Mesenchymal stem cell (in vitro differentiated cells and primary cell): ENCODE results near the gene IGFBP2.
A peak's percentile ranks its signal among the peaks of the same experiment; 100 is the strongest.

Experiments used
- DNase-seq: peaks from one replicate; pipeline ENCODE4 v3.0.0-alpha.2; 2013
- H2AFZ ChIP-seq: one replicate; pipeline ENCODE4 v1.6.1; 2013; ENCODE audit warnings: low read depth, mild to moderate bottlenecking, control low read depth, inconsistent platforms, low read length, moderate library complexity
- H2AK5ac ChIP-seq: 2 replicates; pipeline ENCODE4 v1.6.1; 2013; ENCODE audit warnings: low read length, moderate library complexity, mild to moderate bottlenecking, inconsistent platforms; ENCODE audit not compliant: severe bottlenecking
- H2BK120ac ChIP-seq: one replicate; pipeline ENCODE4 v1.6.1; 2013; ENCODE audit warnings: low read depth, mild to moderate bottlenecking, inconsistent platforms, low read length, moderate library complexity
- H2BK12ac ChIP-seq, 2 experiments: one replicate each; pipeline ENCODE4 v1.6.1; 2013; ENCODE audit warnings: inconsistent platforms in 2 of 2, low read length in 2 of 2, mild to moderate bottlenecking in 2 of 2, moderate library complexity in 2 of 2, control low read depth in 1 of 2
- H2BK15ac ChIP-seq: one replicate; pipeline ENCODE4 v1.6.1; 2013; ENCODE audit warnings: mild to moderate bottlenecking, low read depth, inconsistent platforms; ENCODE audit not compliant: poor library complexity, severe bottlenecking
- H2BK5ac ChIP-seq: 2 replicates; pipeline ENCODE4 v1.6.1; 2013; ENCODE audit warnings: low read depth, mild to moderate bottlenecking, low read length, control low read depth, inconsistent platforms; ENCODE audit not compliant: poor library complexity, severe bottlenecking
- H3K14ac ChIP-seq, 2 experiments: one replicate each; pipeline ENCODE4 v1.6.1; 2013; ENCODE audit warnings: inconsistent platforms in 2 of 2, low read length in 2 of 2, control low read depth in 1 of 2, mild to moderate bottlenecking in 1 of 2, moderate library complexity in 1 of 2
- H3K18ac ChIP-seq, 2 experiments: one replicate each; pipeline ENCODE4 v1.6.1; 2013; ENCODE audit warnings: inconsistent platforms in 2 of 2, low read length in 2 of 2, control low read depth in 1 of 2, low read depth in 1 of 2, mild to moderate bottlenecking in 1 of 2
- H3K23ac ChIP-seq, 2 experiments: one replicate each; pipeline ENCODE4 v1.6.1; 2013; ENCODE audit warnings: inconsistent platforms in 2 of 2, low read length in 2 of 2, mild to moderate bottlenecking in 2 of 2, moderate library complexity in 2 of 2, control low read depth in 1 of 2
- H3K27ac ChIP-seq: 2 replicates; pipeline ENCODE4 v1.5.1; 2013; ENCODE audit warnings: mild to moderate bottlenecking, moderate library complexity, low read length, control low read depth, inconsistent platforms; ENCODE audit not compliant: poor library complexity, severe bottlenecking
- H3K27me3 ChIP-seq, 2 experiments: 2 replicates each; pipeline versions ENCODE4 v1.6.1 to v1.7.0; 2013; ENCODE audit warnings: low read length in 2 of 2, mild to moderate bottlenecking in 2 of 2, moderate library complexity in 2 of 2, control low read depth in 1 of 2, inconsistent platforms in 1 of 2; ENCODE audit not compliant: control insufficient read depth in 1 of 2, insufficient read depth in 1 of 2
- H3K36me3 ChIP-seq, 2 experiments: 2 replicates each; pipeline versions ENCODE4 v1.6.1 to v1.7.0; 2013; ENCODE audit warnings: low read length in 2 of 2, control low read depth in 1 of 2, inconsistent platforms in 1 of 2, low read depth in 1 of 2, mild to moderate bottlenecking in 1 of 2; ENCODE audit not compliant: insufficient read depth in 2 of 2, control insufficient read depth in 1 of 2
- H3K4ac ChIP-seq, 2 experiments: one replicate each; pipeline ENCODE4 v1.6.1; 2013; ENCODE audit warnings: inconsistent platforms in 2 of 2, low read length in 2 of 2, mild to moderate bottlenecking in 2 of 2, moderate library complexity in 2 of 2, control low read depth in 1 of 2, low read depth in 1 of 2
- H3K4me1 ChIP-seq: 2 replicates; pipeline ENCODE4 v1.6.1; 2013; ENCODE audit warnings: low read depth, low read length, control low read depth; ENCODE audit not compliant: control insufficient read depth, insufficient read depth
- H3K4me2 ChIP-seq: 2 replicates; pipeline ENCODE4 v1.6.1; 2013; ENCODE audit warnings: low read length, mild to moderate bottlenecking, inconsistent platforms; ENCODE audit not compliant: poor library complexity, severe bottlenecking
- H3K4me3 ChIP-seq, 2 experiments: 2 replicates each; pipeline versions ENCODE4 v1.5.1 to v1.7.0; 2013; ENCODE audit warnings: low read length in 2 of 2, mild to moderate bottlenecking in 2 of 2, control low read depth in 1 of 2, low read depth in 1 of 2; ENCODE audit not compliant: insufficient read depth in 1 of 2
- H3K79me1 ChIP-seq: replicated peaks from 2 replicates; pipeline ENCODE4 v1.6.1; 2013; ENCODE audit warnings: mild to moderate bottlenecking, control low read depth, low read length, inconsistent platforms; ENCODE audit not compliant: poor library complexity, severe bottlenecking
- H3K9ac ChIP-seq: 2 replicates; pipeline ENCODE4 v1.7.0; 2013; ENCODE audit warnings: mild to moderate bottlenecking, low read length, moderate library complexity
- H3K9me3 ChIP-seq: 2 replicates; pipeline ENCODE4 v1.7.0; 2013; ENCODE audit warnings: mild to moderate bottlenecking, low read length; ENCODE audit not compliant: control insufficient read depth
- H4K8ac ChIP-seq: one replicate; pipeline ENCODE4 v1.6.1; 2013; ENCODE audit warnings: inconsistent platforms, mild to moderate bottlenecking, low read length, moderate library complexity
- H4K91ac ChIP-seq: one replicate; pipeline ENCODE4 v1.6.1; 2013; ENCODE audit warnings: mild to moderate bottlenecking, low read length, inconsistent platforms
- WGBS: methylation state at CpG from one replicate; pipeline ENCODE4 v1.1.7; 2013; ENCODE audit warnings: mixed read lengths; 5-methylcytosine and 5-hydroxymethylcytosine counted together

IGFBP2 gene

DNA sequence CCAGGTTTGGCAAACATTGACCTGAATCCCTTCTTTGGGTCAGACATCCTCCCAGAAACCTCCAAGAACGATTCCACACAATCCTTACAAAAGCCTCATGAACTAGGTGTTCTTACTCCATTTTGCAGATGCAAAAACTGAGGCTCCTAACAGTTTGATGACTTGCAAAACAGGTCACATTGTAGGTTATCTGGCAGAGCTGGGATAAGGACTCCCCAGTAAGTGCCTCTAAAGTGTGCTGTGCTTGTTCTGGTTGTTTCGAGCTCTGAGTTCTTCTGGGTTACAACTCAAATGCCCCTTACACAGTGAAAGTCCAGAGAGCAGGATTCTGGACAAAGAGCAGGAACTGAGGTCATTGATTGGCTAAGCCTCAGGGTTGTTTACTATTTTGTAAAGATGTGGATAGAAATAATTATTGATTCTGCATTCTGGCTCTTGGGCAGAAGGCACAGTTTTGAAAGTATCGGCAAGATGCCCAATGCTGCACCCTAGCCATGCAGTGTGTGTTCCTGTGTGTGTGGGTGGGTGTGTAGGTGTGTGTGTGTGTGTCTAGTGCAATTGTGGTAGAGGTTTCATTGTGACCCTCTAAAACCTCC is 17.0 kb upstream of the IGFBP2 start:
- Histone ChIP-seq H3K79me1 (no peaks in the 10 kb centered on the region), H2BK15ac (no peak overlapping the region), H2AFZ (no peak overlapping the region), H3K4me1 (peaks cover 5% of the 10 kb centered on the region), H3K4me3 (no peak overlapping the region), H3K9ac (no peak overlapping the region), H3K27me3 (peaks cover 0 to 63% of the 10 kb centered on the region in 2 experiments), H2BK5ac (no peak overlapping the region), H3K4me2 (no peak overlapping the region), H4K8ac (no peak overlapping the region), H3K36me3 (no peaks in the 10 kb centered on the region), H3K23ac (no peak overlapping the region), H2BK120ac (no peak overlapping the region), H4K91ac (no peak overlapping the region), H3K18ac (no peak overlapping the region), H3K27ac (no peak overlapping the region), H3K9me3 (no peaks in the 10 kb centered on the region), H2AK5ac (no peak overlapping the region), H3K4ac (no peak overlapping the region), H3K14ac (no peak overlapping the region), H2BK12ac (no peak overlapping the region)
- no peak for DNase-seq
- WGBS: 67% methylated on average over 3 of the region's 3 CpGs

DNA sequence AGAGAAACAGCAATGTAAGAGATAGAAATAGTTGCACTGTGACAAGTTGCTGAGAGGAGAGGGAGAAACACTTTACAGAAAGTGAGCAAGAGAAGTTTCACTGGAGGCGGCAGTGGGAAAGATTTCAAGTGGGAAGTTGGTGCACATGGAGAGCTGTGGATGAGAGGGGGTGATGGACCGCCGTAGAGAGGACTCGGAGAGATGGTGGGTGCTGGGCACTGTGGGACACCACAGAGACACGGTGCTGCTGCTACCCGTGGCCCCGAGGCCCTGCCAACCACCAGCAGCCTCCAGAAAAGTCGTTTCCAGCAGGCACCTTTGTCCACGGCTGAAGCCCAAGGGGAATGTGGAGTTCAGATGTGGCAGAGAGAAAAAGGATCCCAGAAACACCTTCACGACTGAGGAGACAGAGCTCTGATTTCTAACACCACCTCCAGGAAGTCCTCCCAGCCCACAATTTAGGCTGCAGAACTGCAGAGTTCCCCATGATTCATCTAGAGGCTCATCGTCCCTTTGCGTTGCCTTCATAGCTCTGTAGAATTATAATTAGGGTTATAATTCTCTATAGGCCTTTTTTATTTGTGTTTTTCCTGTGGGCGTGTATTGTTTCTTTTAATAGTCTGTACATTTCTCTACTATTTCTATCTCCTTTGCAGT is 15.9 kb upstream of the IGFBP2 start:
- Histone ChIP-seq H2AFZ (no peak overlapping the region), H3K23ac (no peak overlapping the region), H3K4ac (no peak overlapping the region), H3K9me3 (no peaks in the 10 kb centered on the region), H4K91ac (no peak overlapping the region), H2BK12ac (no peak overlapping the region), H4K8ac (no peak overlapping the region), H2BK5ac (no peak overlapping the region), H3K9ac (no peak overlapping the region), H2BK120ac (no peak overlapping the region), H3K27ac (no peak overlapping the region), H3K4me2 (no peak overlapping the region), H2BK15ac (no peak overlapping the region), H3K36me3 (no peaks in the 10 kb centered on the region), H3K27me3 (peaks cover 0 to 64% of the 10 kb centered on the region in 2 experiments), H3K14ac (no peak overlapping the region), H3K4me3 (no peak overlapping the region), H3K79me1 (no peaks in the 10 kb centered on the region), H2AK5ac (no peak overlapping the region), H3K18ac (no peak overlapping the region), H3K4me1 (peaks cover 5% of the 10 kb centered on the region)
- DNase-seq: no peak
- 92% methylated on average over 10 of the region's 13 CpGs for WGBS

DNA sequence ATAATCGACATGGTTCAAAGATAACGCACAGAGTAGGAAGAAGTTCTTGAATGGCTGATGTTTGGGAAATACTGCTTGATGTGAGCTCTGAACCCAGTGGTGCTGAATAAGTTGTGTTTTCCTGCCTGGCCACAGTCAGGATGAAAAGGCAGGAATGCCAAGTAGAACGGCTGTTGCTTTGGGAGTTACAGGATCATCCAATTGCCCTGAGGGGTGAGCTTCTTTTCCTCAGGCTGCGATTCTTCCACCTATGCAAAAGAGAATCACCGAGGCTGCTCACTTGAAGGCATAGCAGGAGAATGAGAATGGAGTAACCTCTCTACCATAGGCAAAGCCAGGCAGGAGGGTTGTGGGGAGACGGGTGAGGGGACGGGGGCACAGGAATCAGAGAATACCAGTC is 14.4 kb upstream of the IGFBP2 start:
- H2AK5ac ChIP-seq: no peak overlapping the region
- H3K18ac ChIP-seq: peak overlapping the region in 1 of 2 experiments; percentile 65
- no peak overlapping the region for H3K4me3 ChIP-seq
- H3K36me3 ChIP-seq: no peaks in the 10 kb centered on the region
- H3K79me1 ChIP-seq: no peaks in the 10 kb centered on the region
- H4K8ac ChIP-seq: peak overlapping the region; percentile 19
- no peak overlapping the region for H2BK120ac ChIP-seq
- H3K4me2 ChIP-seq: no peak overlapping the region
- DNase-seq: no peak
- 81% methylated on average over 6 of the region's 7 CpGs for WGBS
- no peak overlapping the region for H2AFZ ChIP-seq
- no peak overlapping the region for H3K27ac ChIP-seq
- H3K14ac ChIP-seq: no peak overlapping the region
- H2BK15ac ChIP-seq: peak overlapping the region; percentile 88
- no peak overlapping the region for H3K4ac ChIP-seq
- H2BK5ac ChIP-seq: no peak overlapping the region
- H2BK12ac ChIP-seq: no peak overlapping the region
- H3K23ac ChIP-seq: no peak overlapping the region
- no peak overlapping the region for H3K9ac ChIP-seq
- H3K9me3 ChIP-seq: no peaks in the 10 kb centered on the region
- no peak overlapping the region for H4K91ac ChIP-seq
- peaks cover 0 to 53% of the 10 kb centered on the region in 2 experiments for H3K27me3 ChIP-seq
- peaks cover 5% of the 10 kb centered on the region for H3K4me1 ChIP-seq

DNA sequence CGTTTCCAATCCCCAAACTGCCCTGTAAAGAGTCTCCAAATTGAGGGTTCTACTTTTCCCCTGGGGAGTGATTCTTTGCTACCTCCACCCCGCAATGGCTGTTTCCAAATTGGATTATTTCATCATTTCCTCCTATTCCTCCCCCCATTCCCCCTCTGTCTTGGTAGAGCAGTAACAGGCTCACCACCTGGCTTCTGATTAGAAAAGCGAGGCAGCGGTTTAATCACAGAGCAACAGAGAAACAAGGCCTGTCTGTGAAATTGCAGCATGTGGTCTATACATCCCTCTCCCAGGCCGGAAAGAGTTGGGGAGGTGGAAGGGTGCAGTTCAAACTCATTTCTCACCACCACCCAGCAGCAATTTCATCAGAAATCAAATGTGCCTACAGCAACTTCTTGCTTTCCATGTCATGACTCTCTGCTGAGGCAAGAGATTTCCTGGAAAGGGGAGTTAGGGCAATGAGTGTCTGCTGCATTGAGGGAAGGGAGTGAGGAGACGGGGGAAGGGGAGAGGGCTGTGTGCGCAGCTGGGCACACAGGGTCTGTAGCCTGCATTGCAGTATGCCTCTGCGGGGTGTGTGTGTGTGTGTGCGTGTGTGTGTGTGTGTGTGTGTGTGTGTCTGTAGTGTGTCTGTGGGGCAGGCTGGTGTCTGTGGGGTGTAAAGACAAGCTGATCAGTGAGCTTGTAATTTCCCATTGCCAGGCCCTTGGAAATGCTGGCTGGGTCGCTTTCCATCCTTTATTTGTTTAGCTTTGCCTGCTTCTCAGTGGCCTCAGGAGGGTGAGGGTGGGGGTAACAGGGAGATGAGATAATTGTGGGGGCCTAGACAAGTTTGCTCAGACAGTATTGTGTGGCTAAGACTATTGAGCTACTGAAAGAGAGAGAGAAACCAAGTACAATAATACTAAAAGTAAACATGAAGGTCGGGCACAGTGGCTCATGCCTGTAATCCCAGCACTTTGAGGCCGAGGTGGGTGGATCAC is 13.5 kb upstream of the IGFBP2 start:
- no peak overlapping the region for H3K27ac ChIP-seq
- H2AFZ ChIP-seq: no peak overlapping the region
- no peak overlapping the region for H2BK15ac ChIP-seq
- no peak overlapping the region for H3K9ac ChIP-seq
- peak overlapping the region; percentile 72 for H4K91ac ChIP-seq
- WGBS: 64% methylated on average over 9 of the region's 12 CpGs
- H3K4me1 ChIP-seq: peaks cover 5% of the 10 kb centered on the region
- no peak overlapping the region for H2BK5ac ChIP-seq
- H3K36me3 ChIP-seq: no peaks in the 10 kb centered on the region
- H3K4me2 ChIP-seq: no peak overlapping the region
- DNase-seq: peak; percentile 64
- H4K8ac ChIP-seq: peak overlapping the region; percentile 96
- H2AK5ac ChIP-seq: no peak overlapping the region
- H3K4ac ChIP-seq: no peak overlapping the region
- peak overlapping the region in 1 of 2 experiments; percentile 68 for H2BK12ac ChIP-seq
- H3K9me3 ChIP-seq: peaks cover 8% of the 10 kb centered on the region
- peak overlapping the region in 1 of 2 experiments; percentile 98 for H3K14ac ChIP-seq
- no peak overlapping the region for H2BK120ac ChIP-seq
- peak overlapping the region; percentile 81 to 84 for H3K18ac ChIP-seq
- peak overlapping the region in 1 of 2 experiments; percentile 11 for H3K23ac ChIP-seq
- no peak overlapping the region for H3K4me3 ChIP-seq
- H3K79me1 ChIP-seq: no peaks in the 10 kb centered on the region
- peaks cover 0 to 57% of the 10 kb centered on the region in 2 experiments for H3K27me3 ChIP-seq
